PFSK-1 (cell line): Measurements from ENCODE around the gene LIPG.

ENCODE experiments used
- FOXP2 ChIP-seq: optimal IDR thresholded peaks from 2 replicates; pipeline ENCODE3; 2011; ENCODE audit warnings: borderline replicate concordance, control low read depth, inconsistent platforms; ENCODE audit not compliant: insufficient read depth; ENCODE audit errors: extremely low read length, extremely low read depth
- POLR2AphosphoS5 ChIP-seq: IDR thresholded peaks from 2 replicates; pipeline ENCODE4 v1.6.1; 2012; ENCODE audit warnings: low read depth, mild to moderate bottlenecking, control low read depth, low read length, moderate library complexity
- REST ChIP-seq, 2 experiments: IDR thresholded peaks; 2 replicates each; pipeline versions ENCODE4 v1.6.1 to v1.8.0; 2011 to 2012; ENCODE audit warnings: low read depth in 2 of 2, low read length in 2 of 2, control low read depth in 1 of 2, inconsistent platforms in 1 of 2, mild to moderate bottlenecking in 1 of 2, moderate library complexity in 1 of 2; ENCODE audit not compliant: insufficient read depth in 1 of 2
- SIN3A ChIP-seq: IDR thresholded peaks from 2 replicates; pipeline ENCODE4 v1.6.1; 2012; ENCODE audit warnings: mild to moderate bottlenecking, low read length, moderate library complexity, borderline replicate concordance; ENCODE audit not compliant: insufficient read depth
- TAF1 ChIP-seq: IDR thresholded peaks from 2 replicates; pipeline ENCODE4 v1.6.1; 2012; ENCODE audit warnings: low read length, control low read depth, borderline replicate concordance; ENCODE audit not compliant: insufficient read depth

GRCh38 chr18:49611316-49611715, 49.5 kb downstream of the LIPG start:
- no peak for TF ChIP-seq POLR2AphosphoS5
- no peak for TF ChIP-seq SIN3A
- TF ChIP-seq TAF1, result no peak
- no peak for TF ChIP-seq REST (IDR thresholded peaks at IDR 0.05; ENCODE audit: insufficient read depth in 1 of 2, low read depth in 2 of 2, low read length in 2 of 2)
- no peak for TF ChIP-seq FOXP2
